GM19035 (cell line): Measurements from ENCODE around the gene RASGRF1.
"Not testable (repeated sequence)": the region's sequence is repeated elsewhere in the genome, so short reads cannot be mapped to it uniquely, and the experiment has no call there.

ENCODE experiments used
- ATAC-seq: cut with Tn5 transposase; IDR thresholded peaks from one replicate; pipeline ENCODE4 v1.9.1; 2021; ENCODE audit not compliant: unreplicated experiment

RASGRF1 gene

DNA sequence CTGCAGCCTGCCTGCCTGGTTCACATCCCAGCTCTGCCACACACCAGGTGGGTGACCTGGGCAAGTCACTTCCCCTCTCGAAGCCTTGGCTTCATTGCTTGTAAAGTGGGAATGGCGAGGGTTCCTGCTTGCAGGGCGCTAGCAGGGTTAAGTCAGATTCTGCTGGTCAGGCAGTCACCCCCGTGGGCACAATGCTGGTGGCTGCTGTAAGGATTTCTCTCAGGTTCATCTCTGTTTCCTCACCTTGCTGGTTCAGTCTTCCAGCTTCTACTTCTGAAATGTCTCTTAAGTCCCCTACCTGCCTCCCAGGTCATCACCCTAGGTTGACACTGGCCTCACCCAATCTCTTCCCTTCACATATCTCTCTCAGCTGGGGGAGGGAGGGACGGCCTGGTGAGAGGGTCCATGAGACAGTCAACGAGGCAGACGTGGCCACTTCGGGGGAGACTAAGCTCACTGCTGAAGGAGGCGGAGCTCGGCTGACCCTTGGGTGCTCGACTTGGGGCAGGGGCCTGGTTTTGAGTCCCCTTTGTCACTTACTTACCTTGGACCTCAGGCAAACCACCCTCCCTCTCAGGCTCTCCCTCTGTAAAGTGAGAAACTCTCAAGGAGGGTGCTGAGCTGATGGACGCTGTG, 157.3 kb downstream of the RASGRF1 start:
- no peak for ATAC-seq

DNA sequence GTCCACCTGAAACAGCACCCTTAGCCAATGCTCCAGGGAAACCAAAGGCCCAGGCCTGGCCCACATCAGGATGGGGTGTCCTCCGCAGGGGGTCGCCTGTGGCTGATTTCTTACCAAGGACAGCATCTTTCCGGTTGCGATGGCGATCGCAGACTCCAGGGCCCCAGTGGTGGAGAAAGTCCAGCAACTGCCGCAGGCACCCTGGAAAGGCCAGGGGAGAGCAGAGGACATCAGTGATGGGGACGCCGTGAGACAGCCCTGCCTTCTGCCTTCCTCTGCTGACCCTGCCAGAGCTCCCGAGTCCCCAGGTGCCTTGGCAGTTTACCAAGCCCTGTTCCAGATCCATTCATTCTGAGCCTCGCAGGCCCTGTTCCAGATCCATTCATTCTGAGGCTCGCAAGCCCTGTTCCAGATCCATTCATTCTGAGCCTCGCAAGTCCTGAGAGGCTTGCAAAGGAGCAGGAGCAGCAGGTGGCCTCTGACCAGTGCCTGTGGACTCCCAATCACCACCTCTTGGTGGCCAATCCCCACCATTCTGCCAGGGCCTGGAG, 158.2 kb downstream of the RASGRF1 start:
- ATAC-seq: no peak

DNA sequence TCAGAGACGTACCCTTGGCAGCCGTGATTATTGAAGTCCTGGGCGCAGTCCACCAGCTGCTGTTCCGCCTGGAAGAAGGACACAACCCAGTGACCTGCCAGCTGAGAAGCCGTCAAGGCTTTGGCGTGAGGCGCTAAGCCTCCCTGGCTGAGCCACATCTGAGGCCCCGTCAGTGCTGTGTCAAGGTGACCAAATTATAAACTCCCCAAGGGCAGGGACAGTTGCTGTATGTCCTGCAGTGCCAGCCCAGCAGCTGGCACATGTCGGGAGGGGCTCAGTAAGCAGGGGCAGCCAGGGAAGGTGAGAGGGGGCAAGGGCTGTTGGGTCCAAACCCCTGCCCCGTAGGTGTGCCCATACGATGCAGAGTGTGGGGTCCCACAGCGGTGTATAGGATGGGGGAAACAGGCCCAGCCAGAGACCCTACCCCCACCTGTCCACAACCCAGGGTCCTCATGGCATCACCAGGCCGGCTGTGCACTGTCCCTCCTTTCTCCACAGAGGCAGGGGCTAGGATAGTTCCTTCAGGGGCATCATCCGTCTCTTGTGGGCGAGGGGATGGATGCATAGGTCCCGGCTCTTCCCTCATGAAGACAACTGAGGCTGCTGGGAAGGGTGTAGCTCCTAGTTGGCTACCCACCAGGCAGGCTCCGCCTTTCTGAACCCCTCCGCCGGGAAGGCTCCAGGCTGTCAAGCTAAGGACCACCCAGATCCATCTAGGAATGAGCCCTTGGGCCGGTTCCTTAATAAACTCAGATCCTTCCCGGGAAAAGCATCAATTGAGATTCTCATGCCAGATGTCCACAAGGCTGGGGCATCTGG, 158.9 kb downstream of the RASGRF1 start:
- ATAC-seq: no peak

DNA sequence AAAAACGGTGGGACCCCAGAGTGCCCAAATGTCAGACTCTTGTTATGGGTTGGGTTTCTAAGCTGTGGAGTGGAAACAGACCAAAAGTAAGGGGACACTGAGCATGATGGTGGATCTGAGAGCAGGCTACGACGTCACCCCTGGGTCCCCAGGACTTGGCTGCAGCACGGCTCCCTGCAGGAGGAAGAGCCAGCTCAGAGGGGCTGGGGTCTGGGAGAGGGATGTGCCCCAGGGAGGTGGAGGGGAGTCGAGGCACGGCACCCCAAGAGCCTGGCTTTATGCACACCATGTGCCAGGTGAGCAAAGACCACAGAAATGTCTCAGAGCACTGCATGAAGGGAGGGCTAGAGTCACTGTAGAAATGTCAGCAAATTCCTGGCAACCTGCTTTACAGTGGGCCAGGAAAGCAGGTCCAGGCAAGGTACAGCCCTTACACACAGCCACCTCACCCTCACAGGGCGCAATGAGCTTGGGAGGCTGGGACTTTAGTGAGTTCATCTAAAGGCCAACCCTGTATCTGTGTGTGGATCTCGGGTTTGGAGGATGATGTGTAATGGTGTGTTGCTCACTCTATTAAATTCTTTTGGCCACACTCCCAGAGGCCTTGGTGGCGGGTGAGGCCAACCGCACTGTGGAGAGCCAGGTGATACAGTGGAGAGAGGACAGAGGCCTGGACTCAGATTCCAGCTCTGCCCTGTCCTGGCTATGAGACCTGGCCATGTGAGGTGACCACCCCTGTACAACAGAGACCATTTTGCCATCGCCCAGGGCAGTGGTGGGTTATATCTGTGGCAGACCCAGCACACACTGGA, 159.8 kb downstream of the RASGRF1 start:
- no peak for ATAC-seq

DNA sequence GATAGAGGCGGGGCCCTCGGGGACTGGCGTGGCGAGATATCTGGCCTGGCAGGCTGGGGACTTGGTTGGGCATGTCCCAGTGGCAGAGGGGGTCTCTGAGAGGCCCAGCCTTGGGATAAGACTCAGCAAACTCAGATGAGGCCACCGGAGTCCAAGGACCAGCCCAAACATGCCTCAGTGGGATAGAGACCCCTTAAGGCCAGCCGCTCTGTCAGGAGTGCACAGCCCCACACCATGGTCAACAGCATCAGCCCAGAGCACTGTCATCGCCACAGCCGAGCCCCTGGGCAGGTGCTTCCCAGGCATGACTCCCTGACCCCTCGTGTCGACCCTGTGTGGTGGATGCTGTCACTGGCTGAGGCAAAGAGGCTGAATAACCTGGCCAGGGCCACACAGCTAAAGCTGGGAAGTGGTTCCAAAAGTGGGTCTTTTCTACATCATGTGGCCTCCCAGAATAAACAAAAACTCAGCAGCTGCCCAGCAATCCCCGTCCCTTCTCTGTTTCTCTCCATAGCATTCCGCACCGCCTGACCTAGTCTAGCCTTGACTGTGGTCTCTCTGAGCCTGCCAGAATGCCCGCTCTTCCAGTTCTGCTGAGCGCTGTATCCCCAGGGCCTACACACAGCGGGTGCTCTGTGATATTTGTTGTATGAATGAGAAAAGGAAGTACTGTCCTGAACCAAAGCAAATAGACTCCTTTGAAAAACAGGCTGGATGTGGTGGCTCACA, 160.9 kb downstream of the RASGRF1 start:
- no peak for ATAC-seq

DNA sequence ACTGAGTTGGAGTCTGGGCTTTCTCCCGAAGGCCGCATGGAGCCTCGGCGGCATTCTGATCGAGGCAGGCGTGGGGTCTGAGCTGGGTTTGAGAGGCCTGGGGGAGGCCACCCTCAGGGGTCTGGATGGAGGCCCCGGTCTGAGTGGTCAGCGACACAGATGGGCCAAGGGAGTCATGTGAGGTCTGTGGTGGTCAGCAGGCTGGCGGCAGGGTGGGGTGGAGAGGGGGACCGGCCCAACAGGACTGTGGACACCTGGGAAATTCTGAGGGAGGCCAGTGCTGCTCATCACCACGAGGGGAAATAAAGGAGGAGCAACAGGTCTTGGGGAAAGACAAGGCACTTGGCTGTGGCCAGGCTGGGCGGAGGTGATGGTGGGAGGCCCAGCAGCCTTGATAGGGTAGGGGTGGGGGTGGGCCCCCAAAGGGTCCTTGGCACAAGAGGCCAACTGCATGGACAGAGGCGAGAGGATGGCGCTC, 161.9 kb downstream of the RASGRF1 start:
- no peak for ATAC-seq

DNA sequence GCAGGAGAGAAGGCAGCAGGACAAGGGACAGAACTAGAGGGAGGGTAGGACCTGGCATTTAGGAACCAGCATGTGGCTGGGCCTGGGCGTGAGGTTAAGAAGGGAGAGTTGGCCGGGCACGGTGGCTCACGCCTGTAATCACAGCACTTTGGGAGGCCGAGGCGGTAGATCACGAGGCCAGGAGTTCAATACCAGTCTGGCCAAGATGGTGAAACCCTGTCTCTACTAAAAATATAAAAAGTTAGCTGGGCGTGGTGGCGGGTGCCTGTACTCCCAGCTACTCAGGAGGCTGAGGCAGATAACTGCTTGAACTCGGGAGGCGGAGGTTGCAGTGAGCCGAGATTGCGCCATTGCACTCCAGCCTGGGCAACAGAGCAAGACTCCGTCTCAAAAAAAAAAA, 162.4 kb downstream of the RASGRF1 start:
- ATAC-seq: not testable (repeated sequence)

DNA sequence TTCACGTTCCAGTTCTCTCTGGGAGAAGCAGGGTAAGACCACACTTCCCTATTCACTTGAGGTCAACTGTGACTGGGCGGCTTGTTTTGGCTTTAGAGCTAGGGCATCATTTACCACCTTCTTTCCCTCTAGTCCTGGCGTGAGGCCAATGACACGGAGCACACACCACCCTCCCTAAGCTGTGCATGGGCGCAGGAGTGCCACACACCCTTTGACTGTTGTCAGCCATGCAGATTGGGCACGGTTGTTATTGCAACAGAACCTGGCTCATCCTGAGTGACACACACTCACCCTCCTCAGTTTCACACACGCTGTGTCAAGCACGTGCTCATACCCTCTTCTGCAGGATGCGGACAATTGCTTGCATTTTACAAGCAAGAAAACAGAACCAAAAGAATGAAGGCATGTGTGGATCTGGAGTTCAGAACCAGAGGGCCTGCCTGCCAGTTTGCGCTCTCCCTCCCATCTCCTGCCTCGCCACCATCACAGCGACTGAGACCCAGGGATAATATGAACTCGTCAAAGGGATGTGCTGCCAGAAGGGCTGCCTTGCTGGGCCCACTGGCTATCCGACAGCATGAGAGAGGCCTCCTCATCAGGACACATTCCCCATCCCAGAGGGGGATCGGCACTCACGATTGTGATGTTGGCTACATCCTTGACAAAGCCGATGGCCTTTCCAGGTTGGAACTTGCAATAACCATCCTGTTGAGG, 163.3 kb downstream of the RASGRF1 start:
- no peak for ATAC-seq

DNA sequence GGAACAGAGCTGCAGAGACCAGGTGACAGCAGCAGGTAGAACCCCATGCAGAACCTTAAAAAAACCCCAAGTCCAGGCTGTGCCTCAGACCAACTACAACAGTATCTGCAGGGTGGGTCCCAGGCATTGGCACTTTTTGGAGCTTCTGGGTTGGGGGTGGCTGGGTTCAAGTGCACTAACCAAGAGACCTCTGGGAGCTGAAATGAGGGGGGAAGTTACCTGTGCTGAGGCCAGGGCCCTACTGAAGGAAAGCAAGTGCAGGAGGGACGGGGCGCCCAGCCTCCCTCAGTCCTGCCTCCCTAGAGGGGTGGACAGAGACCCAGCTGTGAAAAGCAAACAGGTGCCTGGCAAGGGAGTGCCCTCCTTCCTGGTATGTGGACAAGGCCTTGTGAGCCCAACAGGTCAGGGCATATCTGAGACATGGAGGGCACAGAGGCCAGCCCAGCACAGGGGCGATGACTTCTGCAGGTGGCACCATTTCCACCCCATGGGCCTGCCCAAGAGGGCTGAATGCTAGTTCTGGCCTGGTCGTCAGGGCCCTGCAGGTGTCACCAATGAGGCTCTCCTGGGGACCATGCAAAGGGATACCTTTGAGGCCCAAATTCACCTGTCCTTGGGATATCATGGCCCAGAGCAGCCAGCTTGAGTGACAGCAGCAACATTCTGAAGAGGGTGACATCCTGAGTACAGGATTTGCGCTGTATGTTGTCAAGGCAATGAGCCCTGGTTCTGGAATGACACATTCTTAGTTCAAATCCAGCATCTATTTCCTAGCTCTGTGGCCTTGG, 164.4 kb downstream of the RASGRF1 start:
- no peak for ATAC-seq

DNA sequence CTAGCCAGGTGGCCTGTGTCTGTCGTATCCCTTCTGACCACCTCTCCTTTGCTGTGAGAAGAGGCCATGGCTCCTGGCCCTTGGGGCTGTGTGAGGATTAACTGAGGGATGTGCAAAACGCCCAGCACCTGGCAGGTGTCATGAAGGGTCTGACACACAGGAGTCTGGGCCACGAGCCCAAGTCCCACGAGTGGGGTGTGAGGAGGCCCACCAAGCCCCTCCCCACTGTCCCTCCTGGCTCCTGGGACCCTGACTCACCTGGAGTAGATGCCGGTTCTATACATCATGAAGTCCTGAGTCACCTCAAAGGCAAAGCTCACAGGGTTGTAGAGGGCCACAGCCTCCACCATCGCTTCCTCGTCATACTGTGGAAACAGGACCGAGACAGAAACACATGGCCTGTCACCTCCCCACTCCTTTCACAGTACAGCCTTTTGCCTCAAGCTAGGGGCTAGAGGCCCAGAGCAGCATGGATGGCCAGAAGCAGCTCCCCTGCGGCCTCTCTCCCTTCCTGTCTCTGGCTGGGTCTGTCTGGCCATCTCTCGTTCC, 165.4 kb downstream of the RASGRF1 start:
- ATAC-seq: no peak

DNA sequence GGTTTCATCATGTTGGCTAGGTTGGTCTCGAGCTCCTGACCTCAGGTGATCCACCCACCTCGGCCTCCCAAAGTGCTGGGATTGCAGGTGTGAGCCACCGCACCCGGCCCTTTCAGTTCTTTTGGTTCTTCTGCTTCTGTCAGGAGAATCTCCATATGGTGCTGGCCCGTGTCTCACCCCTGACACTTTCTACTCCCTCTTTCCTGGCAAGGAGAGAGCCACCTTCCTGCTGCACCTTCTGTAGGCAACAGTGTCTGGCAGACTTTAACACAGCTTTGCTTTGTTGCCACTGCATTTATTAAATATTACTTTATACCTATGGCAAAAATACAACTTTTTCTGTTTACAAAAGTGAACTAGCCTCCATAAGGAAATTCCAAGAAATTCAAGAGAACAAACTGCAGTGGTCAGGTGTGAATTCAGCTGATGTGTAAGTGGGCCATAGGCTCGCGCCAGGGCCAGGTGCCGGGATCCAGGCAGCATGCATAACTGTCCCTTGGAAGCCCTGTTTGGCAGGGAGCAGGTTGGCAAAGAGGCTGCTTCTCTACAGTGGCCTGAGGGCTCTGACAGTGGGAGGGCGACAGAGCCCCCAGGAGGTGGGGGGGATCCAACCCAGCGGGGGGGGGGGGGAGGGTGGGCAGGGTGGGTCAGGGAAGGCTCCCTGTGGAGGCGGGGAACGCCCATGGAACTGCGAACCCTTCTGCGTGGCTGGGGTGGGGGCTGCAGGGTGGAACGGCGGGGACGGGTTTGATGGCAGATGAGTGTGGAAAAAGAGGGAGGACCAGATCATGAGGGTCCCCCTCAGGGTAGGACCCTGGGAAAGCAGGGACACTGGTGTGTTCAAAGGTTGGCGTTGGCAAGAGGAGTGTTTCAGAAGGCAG, 166.9 kb downstream of the RASGRF1 start:
- no peak for ATAC-seq

DNA sequence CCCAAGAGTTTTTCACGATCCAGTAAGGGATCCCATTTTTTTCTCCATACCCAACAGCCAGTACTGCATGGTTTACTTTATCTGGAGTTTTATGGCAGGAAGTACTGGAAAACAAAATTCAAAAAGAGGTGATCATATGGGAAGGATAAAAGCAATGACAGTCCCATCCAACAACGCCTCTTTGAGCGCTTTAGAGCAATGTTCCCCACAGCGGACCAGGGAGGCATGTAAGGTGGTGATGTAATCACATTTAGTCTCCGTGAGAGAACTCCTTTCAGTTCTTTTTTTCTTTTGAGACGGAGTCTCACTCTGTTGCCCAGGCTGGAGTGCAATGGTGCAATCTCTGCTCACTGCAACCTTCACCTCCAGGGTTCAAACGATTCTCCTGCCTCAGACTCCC, 167.6 kb downstream of the RASGRF1 start:
- no peak for ATAC-seq

DNA sequence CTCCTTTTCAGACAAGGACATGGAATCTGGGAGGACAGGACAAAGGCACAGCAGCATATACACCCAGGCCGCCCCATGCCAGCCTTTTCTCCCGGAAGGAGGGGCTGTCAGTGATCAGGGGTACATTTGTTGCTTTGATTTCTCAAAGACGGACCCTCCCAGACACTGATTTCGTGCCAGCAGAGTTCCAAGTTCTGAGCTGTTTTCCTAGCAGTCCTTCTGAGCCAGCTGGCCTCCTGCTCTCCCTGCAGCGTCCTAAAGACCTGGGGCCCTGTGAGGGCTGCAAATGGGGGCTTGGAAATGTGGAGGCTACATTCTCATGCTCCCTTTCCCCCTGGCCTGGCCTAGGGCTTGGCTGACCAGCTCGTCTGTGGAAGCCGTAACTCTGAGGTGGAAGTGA, 168.1 kb downstream of the RASGRF1 start:
- no peak for ATAC-seq

DNA sequence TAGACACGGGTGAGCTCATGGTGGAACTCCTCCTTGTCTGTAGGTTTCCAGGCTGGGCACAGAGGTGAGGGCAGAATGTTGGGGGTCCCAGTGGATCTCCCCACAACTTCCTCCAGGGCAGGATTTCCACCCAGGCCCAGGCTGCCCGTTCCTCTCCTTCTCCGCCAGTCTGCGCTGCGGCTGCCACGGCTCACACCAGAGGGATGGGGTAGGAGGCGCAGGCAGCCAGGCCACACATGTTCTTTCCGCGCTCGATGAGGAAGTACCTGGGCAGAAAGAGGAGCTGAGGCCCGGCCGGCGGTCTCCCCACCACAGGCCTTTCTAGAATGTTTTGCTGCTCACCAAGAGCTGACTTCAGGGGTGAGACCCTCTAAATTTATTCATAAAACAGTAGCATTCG, 168.6 kb downstream of the RASGRF1 start:
- ATAC-seq: no peak

DNA sequence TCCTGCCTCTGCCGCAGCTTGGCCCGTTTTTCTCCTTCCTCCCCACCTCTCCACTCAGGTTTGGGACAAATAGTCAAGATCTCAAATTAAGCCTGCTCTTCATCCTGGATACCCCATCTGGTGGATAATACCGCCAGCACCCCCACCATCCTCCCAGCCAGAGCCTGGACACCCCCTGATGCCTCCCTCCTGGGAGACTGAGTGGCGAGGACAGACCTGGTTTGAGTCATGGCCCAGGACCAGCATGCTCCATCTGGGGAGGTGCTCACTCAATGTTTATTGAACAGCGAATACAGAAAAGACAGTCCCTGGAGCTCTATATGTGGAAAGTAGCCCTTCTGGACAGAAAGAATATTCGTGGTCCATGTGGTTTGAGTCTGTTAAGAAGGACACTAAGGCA, 169.1 kb downstream of the RASGRF1 start:
- ATAC-seq: no peak

DNA sequence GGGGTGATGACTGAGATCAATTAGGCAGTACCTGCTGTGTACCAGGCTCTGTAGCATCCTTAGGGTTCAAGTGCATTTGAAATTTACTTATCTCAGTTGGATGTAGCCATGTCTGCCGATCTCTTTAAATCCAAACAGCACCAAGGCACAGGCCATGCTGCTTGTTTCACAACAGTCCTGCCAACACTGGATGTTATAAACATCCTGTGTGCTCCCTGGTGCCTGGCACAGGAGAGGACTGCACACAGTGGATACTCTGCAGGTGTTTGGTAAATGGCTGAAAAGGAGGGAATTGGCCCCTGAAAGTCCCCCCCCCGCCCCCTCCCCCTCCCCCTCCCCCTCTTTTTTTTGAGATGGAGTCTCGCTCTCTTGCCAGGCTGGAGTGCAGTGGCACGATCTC, 172.7 kb downstream of the RASGRF1 start:
- ATAC-seq: no peak

DNA sequence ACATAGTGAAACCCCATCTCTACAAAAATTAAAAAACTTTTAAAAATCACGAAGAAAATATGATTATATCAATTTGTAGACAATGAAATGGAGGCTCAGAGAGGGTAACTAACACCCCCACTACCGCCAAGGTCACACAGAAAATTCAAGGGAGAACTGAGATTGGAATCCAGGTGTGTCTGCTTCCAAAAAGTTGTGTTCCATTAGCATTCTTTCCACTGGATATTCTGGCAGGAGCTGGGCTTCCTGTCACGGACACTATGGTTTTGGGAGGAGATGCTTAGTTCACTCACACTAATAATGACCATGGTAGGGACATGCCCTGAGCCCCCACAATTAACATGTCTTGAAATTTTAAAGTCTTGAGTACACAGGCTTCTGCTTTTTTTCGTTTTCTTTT, 174.5 kb downstream of the RASGRF1 start:
- no peak for ATAC-seq
